DND-41 (cell line): Measurements from ENCODE around the gene EML6.

ENCODE experiments used
- ATAC-seq: fragments of 200-7000 bp; cut with Tn5 transposase; 3 replicates; pipeline ENCODE4 v1.9.1; 2021; ENCODE audit warnings: low read depth; ENCODE audit not compliant: insufficient read depth
- DNase-seq: peaks from one replicate; pipeline ENCODE4 v3.0.0-alpha.2; 2020
- H2AFZ ChIP-seq: 2 replicates; pipeline ENCODE4 v1.6.0; 2012; ENCODE audit warnings: low read depth, low read length
- H3K27ac ChIP-seq: 2 replicates; pipeline ENCODE4 v1.5.1; 2012; ENCODE audit warnings: low read length, inconsistent platforms
- H3K27me3 ChIP-seq: fragments of 200-600 bp; sonication (generic); 2 replicates; pipeline ENCODE4 v1.6.0; 2012; ENCODE audit warnings: low read length, mild to moderate bottlenecking, inconsistent platforms; ENCODE audit not compliant: insufficient read depth, poor library complexity
- H3K36me3 ChIP-seq: 2 replicates; pipeline ENCODE4 v1.5.1; 2012; ENCODE audit warnings: low read length, inconsistent platforms; ENCODE audit not compliant: insufficient read depth
- H3K4me1 ChIP-seq: 2 replicates; pipeline ENCODE4 v1.5.1; 2012; ENCODE audit warnings: mild to moderate bottlenecking, low read length; ENCODE audit not compliant: insufficient read depth
- H3K4me2 ChIP-seq: 2 replicates; pipeline ENCODE4 v1.6.0; 2012; ENCODE audit warnings: mild to moderate bottlenecking, moderate library complexity, low read length, inconsistent platforms; ENCODE audit not compliant: insufficient read depth
- H3K4me3 ChIP-seq, 2 experiments: fragments of 200-600 bp in 1 of 2; shearing (Covaris generic) in 1 of 2; 2 replicates each; pipeline ENCODE4 v1.5.1; 2012 to 2016; ENCODE audit warnings: inconsistent platforms in 2 of 2, low read length in 2 of 2, mild to moderate bottlenecking in 2 of 2, low read depth in 1 of 2, moderate library complexity in 1 of 2
- H3K79me2 ChIP-seq: 2 replicates; pipeline ENCODE4 v1.6.0; 2012; ENCODE audit warnings: low read length, inconsistent platforms; ENCODE audit not compliant: insufficient read depth
- H3K9ac ChIP-seq: 2 replicates; pipeline ENCODE4 v1.6.0; 2012; ENCODE audit warnings: low read depth, mild to moderate bottlenecking, inconsistent platforms, low read length, moderate library complexity
- H3K9me3 ChIP-seq: 2 replicates; pipeline ENCODE4 v1.5.1; 2012; ENCODE audit warnings: low read length, moderate library complexity, mild to moderate bottlenecking, inconsistent platforms; ENCODE audit not compliant: insufficient read depth, severe bottlenecking
- H4K20me1 ChIP-seq: 2 replicates; pipeline ENCODE4 v1.6.0; 2012; ENCODE audit warnings: low read length; ENCODE audit not compliant: insufficient read depth
- EZH2 ChIP-seq: IDR thresholded peaks from 3 replicates; pipeline ENCODE4 v1.6.1; 2012; ENCODE audit warnings: borderline replicate concordance, low read depth, mild to moderate bottlenecking, moderate library complexity, low read length, inconsistent platforms; ENCODE audit not compliant: severe bottlenecking
- TF ChIP-seq, protein P1 (sequence below): IDR thresholded peaks from 2 replicates; pipeline ENCODE4 v1.5.1; 2012; ENCODE audit warnings: borderline replicate concordance, low read length, moderate library complexity, mild to moderate bottlenecking; ENCODE audit not compliant: poor library complexity, severe bottlenecking; ENCODE audit errors: extremely low read depth

The EML6 gene

GRCh38 chr2:54927085-54927750 is 203.8 kb downstream of the EML6 start:
- ATAC-seq (no peak), DNase-seq (no peak)
- Histone ChIP-seq H3K9ac (no peak overlapping the region), H3K4me2 (no peak overlapping the region), H3K9me3 (no peaks in the 10 kb centered on the region), H3K27me3 (no peaks in the 10 kb centered on the region), H3K4me1 (no peaks in the 10 kb centered on the region), H3K27ac (no peak overlapping the region), H3K4me3 (no peak overlapping the region), H3K79me2 (no peaks in the 10 kb centered on the region), H3K36me3 (no peaks in the 10 kb centered on the region), H4K20me1 (no peaks in the 10 kb centered on the region), H2AFZ (no peak overlapping the region)
- TF ChIP-seq, protein P1, sequence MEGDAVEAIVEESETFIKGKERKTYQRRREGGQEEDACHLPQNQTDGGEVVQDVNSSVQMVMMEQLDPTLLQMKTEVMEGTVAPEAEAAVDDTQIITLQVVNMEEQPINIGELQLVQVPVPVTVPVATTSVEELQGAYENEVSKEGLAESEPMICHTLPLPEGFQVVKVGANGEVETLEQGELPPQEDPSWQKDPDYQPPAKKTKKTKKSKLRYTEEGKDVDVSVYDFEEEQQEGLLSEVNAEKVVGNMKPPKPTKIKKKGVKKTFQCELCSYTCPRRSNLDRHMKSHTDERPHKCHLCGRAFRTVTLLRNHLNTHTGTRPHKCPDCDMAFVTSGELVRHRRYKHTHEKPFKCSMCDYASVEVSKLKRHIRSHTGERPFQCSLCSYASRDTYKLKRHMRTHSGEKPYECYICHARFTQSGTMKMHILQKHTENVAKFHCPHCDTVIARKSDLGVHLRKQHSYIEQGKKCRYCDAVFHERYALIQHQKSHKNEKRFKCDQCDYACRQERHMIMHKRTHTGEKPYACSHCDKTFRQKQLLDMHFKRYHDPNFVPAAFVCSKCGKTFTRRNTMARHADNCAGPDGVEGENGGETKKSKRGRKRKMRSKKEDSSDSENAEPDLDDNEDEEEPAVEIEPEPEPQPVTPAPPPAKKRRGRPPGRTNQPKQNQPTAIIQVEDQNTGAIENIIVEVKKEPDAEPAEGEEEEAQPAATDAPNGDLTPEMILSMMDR = no peak
- no peak for TF ChIP-seq EZH2

- TF ChIP-seq, protein P1 = no peak
- TF ChIP-seq EZH2 = no peak
- no peaks in the 10 kb centered on the region for H3K36me3 ChIP-seq
- H3K4me1 ChIP-seq = no peaks in the 10 kb centered on the region
- H3K27ac ChIP-seq = no peak overlapping the region
- H3K4me3 ChIP-seq = no peak overlapping the region
- no peaks in the 10 kb centered on the region for H3K27me3 ChIP-seq
- no peak overlapping the region for H3K4me2 ChIP-seq
- no peaks in the 10 kb centered on the region for H3K79me2 ChIP-seq
- DNase-seq = no peak
- no peak overlapping the region for H2AFZ ChIP-seq
- no peaks in the 10 kb centered on the region for H4K20me1 ChIP-seq
- no peak for ATAC-seq
- no peak overlapping the region for H3K9ac ChIP-seq
- no peaks in the 10 kb centered on the region for H3K9me3 ChIP-seq
These were observed 204.5 kb downstream of the EML6 start for GRCh38 chr2:54927751-54928615.

GRCh38 chr2:54928719-54929118 is 205.3 kb downstream of the EML6 start:
- no peak for TF ChIP-seq EZH2
- TF ChIP-seq, protein P1 = no peak
- Histone ChIP-seq H3K79me2 (no peaks in the 10 kb centered on the region), H2AFZ (no peak overlapping the region), H3K36me3 (no peaks in the 10 kb centered on the region), H3K4me1 (no peaks in the 10 kb centered on the region), H3K4me3 (no peak overlapping the region), H3K27me3 (no peaks in the 10 kb centered on the region), H3K9ac (no peak overlapping the region), H3K27ac (no peak overlapping the region), H3K9me3 (no peaks in the 10 kb centered on the region), H4K20me1 (no peaks in the 10 kb centered on the region), H3K4me2 (no peak overlapping the region)
- DNase-seq = no peak
- no peak for ATAC-seq
